NCI-H446 (cell line): ENCODE results near the gene SESTD1.

Experiments used
- DNase-seq, 2 experiments: peaks; one replicate each; lab custom pipeline; 2025; lab: John Stamatoyannopoulos, UW

The SESTD1 gene

GRCh38 chr2:179184610-179185009 lies 80.0 kb downstream of the SESTD1 start:
- no peak for DNase-seq

- no peak for DNase-seq
Measured at GRCh38 chr2:179181002-179181401, 83.6 kb downstream of the SESTD1 start.

GRCh38 chr2:179180242-179180641 lies 84.4 kb downstream of the SESTD1 start:
- DNase-seq = no peak

- DNase-seq = no peak
Measured at GRCh38 chr2:179179719-179180118, 84.9 kb downstream of the SESTD1 start.

GRCh38 chr2:179177694-179178093 lies 86.9 kb downstream of the SESTD1 start:
- DNase-seq = no peak

GRCh38 chr2:179174240-179174639 lies 90.4 kb downstream of the SESTD1 start:
- DNase-seq = no peak

GRCh38 chr2:179172894-179173293 lies 91.7 kb downstream of the SESTD1 start:
- no peak for DNase-seq

GRCh38 chr2:179171371-179171770 lies 93.3 kb downstream of the SESTD1 start:
- DNase-seq = no peak

- no peak for DNase-seq
Measured at GRCh38 chr2:179170901-179171300, 93.7 kb downstream of the SESTD1 start.

GRCh38 chr2:179165356-179166000 lies 99.2 kb downstream of the SESTD1 start:
- DNase-seq = no peak

GRCh38 chr2:179141206-179141605 lies 123.4 kb downstream of the SESTD1 start:
- DNase-seq = no peak

- DNase-seq = no peak
Measured at GRCh38 chr2:179140571-179140970, 124.1 kb downstream of the SESTD1 start.

- no peak for DNase-seq
Measured at GRCh38 chr2:179139506-179139905, 125.1 kb downstream of the SESTD1 start.

- no peak for DNase-seq
Measured at GRCh38 chr2:179137200-179137759, 127.4 kb downstream of the SESTD1 start.

GRCh38 chr2:179133016-179133415 lies 131.6 kb downstream of the SESTD1 start:
- DNase-seq = no peak

GRCh38 chr2:179132076-179132475 lies 132.6 kb downstream of the SESTD1 start:
- DNase-seq = no peak

- DNase-seq = no peak
Measured at GRCh38 chr2:179130560-179130959, 134.1 kb downstream of the SESTD1 start.

GRCh38 chr2:179129574-179130238 lies 134.9 kb downstream of the SESTD1 start:
- DNase-seq = peak in 1 of 2 experiments; percentile 2

- no peak for DNase-seq
Measured at GRCh38 chr2:179125404-179125803, 139.2 kb downstream of the SESTD1 start.

GRCh38 chr2:179124282-179124681 lies 140.3 kb downstream of the SESTD1 start:
- DNase-seq = no peak

GRCh38 chr2:179123272-179123662 lies 141.4 kb downstream of the SESTD1 start:
- no peak for DNase-seq

- DNase-seq = no peak
Measured at GRCh38 chr2:179107737-179108136, 156.9 kb downstream of the SESTD1 start.

GRCh38 chr2:179106676-179107428 lies 157.8 kb downstream of the SESTD1 start:
- peak; percentile 73 to 91 for DNase-seq
